ENCODE results near the gene ZBTB38. TPM values are rescaled to one million over a fixed set of nuclear protein-coding genes. Genes with fewer than 3 reads are reported as not detected.

Gene ZBTB38, protein sequence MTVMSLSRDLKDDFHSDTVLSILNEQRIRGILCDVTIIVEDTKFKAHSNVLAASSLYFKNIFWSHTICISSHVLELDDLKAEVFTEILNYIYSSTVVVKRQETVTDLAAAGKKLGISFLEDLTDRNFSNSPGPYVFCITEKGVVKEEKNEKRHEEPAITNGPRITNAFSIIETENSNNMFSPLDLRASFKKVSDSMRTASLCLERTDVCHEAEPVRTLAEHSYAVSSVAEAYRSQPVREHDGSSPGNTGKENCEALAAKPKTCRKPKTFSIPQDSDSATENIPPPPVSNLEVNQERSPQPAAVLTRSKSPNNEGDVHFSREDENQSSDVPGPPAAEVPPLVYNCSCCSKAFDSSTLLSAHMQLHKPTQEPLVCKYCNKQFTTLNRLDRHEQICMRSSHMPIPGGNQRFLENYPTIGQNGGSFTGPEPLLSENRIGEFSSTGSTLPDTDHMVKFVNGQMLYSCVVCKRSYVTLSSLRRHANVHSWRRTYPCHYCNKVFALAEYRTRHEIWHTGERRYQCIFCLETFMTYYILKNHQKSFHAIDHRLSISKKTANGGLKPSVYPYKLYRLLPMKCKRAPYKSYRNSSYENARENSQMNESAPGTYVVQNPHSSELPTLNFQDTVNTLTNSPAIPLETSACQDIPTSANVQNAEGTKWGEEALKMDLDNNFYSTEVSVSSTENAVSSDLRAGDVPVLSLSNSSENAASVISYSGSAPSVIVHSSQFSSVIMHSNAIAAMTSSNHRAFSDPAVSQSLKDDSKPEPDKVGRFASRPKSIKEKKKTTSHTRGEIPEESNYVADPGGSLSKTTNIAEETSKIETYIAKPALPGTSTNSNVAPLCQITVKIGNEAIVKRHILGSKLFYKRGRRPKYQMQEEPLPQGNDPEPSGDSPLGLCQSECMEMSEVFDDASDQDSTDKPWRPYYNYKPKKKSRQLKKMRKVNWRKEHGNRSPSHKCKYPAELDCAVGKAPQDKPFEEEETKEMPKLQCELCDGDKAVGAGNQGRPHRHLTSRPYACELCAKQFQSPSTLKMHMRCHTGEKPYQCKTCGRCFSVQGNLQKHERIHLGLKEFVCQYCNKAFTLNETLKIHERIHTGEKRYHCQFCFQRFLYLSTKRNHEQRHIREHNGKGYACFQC (N-terminal part only)
- total RNA-seq (22.5 and 35.9 TPM in 2 replicates), polyA plus RNA-seq (12.9 and 20.1 TPM in 2 replicates)

DNA sequence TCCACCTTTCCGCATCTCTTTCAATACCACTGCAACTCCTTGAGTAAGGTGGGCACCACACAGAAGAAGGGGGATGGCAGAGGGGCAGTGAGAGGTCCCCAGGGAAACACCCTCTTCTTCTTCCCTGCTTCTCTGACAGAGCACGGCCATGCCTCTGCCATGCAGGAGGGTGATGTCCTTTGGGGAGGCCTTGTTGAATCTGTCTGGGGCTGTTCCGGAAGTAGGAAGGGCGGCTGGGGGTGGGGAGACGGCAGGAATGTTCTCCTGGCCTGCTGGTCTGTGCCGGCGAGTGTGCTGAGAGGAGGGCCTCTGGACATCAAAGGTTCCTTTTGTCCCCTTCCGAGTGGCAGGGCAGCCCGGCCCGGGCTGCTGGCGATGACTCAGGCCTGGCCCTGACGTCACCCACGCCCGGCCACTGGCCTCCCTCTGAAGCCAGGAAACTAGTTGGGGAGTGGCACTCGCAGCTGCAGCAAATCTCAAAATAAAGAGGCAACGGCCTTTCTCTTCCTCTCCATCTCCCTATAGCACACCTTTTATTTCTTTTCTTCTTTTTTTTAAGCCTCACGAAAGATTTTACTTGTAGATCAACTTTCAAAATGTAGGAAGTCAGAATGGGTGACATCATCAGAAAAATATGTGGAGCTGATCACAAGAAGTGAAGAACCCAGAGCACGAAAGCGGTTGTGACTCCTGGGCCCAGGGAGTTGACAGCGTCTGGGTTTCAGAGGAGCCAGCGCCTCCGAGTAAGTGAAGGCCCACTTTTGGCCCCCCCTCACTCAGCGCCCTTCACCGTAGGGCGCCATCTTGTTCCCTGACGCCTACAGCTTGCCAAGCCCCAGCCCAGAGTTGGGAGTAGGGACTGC is at the start of gene ZBTB38:
Gene ZBTB38, plus strand, starts transcription at position 443 of the 863 bp plus-strand sequence. CDS start 73,885 bp downstream, outside the sequence.
- DNase-seq (ENCODE audit: low read depth in 1 of 2, low spot score in 1 of 2), result peak; percentile 65 to 98
- no peaks in the 10 kb centered on the region for H3K27me3 ChIP-seq
- peaks cover 11% of the 10 kb centered on the region for H3K4me1 ChIP-seq (ENCODE audit: low read depth)
- TF ChIP-seq, protein P1, sequence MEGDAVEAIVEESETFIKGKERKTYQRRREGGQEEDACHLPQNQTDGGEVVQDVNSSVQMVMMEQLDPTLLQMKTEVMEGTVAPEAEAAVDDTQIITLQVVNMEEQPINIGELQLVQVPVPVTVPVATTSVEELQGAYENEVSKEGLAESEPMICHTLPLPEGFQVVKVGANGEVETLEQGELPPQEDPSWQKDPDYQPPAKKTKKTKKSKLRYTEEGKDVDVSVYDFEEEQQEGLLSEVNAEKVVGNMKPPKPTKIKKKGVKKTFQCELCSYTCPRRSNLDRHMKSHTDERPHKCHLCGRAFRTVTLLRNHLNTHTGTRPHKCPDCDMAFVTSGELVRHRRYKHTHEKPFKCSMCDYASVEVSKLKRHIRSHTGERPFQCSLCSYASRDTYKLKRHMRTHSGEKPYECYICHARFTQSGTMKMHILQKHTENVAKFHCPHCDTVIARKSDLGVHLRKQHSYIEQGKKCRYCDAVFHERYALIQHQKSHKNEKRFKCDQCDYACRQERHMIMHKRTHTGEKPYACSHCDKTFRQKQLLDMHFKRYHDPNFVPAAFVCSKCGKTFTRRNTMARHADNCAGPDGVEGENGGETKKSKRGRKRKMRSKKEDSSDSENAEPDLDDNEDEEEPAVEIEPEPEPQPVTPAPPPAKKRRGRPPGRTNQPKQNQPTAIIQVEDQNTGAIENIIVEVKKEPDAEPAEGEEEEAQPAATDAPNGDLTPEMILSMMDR (IDR thresholded peaks at IDR 0.05; ENCODE audit: low read depth, low read length), result no peak
- peak within 1 kb of the TSS; percentile 55 for H3K27ac ChIP-seq
- H3K4me3 ChIP-seq, result no peak within 1 kb of the TSS
- no peaks in the 10 kb centered on the region for H3K9me3 ChIP-seq (ENCODE audit: low read depth)
- no peaks in the 10 kb centered on the region for H3K36me3 ChIP-seq

DNA sequence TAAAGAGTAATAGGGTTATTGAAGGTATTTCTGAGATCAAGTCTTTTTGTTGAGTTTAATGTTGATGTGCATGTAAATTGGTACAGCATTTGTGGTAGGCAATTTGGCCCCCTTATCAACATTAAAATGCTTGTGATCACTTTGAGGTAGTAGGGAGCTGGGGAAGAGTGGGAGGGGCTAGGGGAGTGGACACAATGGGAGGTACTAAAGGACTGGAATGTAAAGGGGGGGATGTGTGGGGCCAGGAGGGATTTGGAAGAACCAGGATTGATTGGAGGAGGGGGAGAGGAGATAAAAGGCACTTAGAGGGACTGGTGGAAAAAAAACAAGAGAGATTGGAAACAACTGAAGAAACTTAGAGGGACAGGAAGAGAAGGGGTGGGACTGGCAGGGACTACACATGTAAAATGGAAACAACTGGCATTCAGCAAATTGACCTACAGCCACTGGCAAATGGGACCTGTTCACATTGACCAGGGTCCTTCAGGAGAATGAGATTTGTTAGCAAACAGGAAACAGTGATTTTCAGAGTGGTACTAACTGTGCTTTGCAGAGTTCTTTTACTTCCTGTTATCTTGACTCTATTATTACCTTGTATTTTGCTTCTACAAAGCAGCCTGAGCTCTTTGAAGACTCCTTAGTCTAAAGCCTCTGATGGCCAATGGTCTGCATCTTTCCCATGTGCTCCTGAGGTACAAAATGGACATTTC is 47.8 kb upstream of the ZBTB38 start:
- TF ChIP-seq, protein P1 (IDR thresholded peaks at IDR 0.05; ENCODE audit: low read depth, low read length), result no peak
- peaks cover 4% of the 10 kb centered on the region for H3K9me3 ChIP-seq (ENCODE audit: low read depth)
- no peaks in the 10 kb centered on the region for H3K36me3 ChIP-seq
- no peaks in the 10 kb centered on the region for H3K27me3 ChIP-seq
- DNase-seq (ENCODE audit: low read depth in 1 of 2, low spot score in 1 of 2), result no peak
- no peaks in the 10 kb centered on the region for H3K4me1 ChIP-seq (ENCODE audit: low read depth)
- H3K4me3 ChIP-seq, result no peak overlapping the region
- no peak overlapping the region for H3K27ac ChIP-seq

DNA sequence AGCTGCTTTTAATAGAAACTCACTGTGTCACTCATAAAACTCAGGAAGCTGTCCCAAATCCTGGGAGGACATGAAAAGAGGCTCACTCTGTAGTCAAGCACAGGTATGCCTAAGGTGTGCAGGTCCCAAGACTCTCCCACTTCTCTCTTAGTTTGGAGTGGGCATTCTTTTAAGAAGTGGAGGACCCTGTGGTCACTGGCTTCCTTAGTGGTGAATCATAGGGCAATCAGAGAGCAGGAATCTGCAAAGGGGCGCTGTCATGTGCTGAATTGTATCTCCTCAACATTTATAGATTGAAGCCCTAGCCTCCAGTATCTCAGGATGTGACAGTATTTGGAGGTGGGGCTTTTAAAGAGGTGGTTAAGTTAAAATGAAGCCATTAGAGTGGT is 47.2 kb upstream of the ZBTB38 start:
- H3K27ac ChIP-seq, result no peak overlapping the region
- no peaks in the 10 kb centered on the region for H3K4me1 ChIP-seq (ENCODE audit: low read depth)
- H3K4me3 ChIP-seq, result no peak overlapping the region
- no peaks in the 10 kb centered on the region for H3K27me3 ChIP-seq
- H3K36me3 ChIP-seq, result no peaks in the 10 kb centered on the region
- peak in 1 of 2 donors; percentile 31 for DNase-seq (ENCODE audit: low read depth in 1 of 2, low spot score in 1 of 2)
- H3K9me3 ChIP-seq (ENCODE audit: low read depth), result peaks cover 4% of the 10 kb centered on the region
- TF ChIP-seq, protein P1 (IDR thresholded peaks at IDR 0.05; ENCODE audit: low read depth, low read length), result no peak

DNA sequence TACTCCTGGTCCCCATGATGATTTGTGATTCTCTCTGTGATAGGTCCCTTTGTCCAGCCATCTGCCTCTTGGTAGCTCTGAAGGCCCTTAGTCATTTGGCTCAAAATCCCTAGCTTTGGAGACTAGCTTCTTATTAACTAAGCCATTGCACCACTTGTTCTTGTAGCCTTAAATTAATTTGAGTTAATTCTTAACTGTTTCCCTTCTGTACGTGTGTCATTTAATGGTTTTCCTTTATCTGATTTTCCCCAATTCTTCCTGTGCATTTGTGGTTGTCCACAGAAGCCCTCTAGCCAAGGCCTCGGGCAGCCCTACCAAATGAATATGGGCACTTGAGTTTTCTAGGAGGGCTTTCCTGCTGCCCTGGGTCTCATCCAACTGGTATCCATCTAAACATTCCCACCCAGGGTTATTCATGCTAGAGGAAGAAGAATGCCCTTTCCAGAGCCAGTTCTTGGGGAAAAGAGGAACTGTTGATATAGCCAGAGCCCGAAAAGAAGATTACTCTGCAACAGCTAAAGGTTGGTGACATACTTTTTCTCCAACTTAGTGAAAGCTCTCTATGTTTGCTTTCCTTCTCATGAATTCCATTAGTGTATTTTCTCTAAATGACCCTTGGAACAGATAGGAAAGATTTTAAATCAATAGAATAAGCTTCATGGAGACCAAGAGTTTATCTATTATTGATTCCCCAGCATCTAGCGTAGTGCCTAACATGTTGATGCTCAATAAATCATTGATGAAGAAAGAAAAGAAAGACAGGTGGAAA is 44.2 kb upstream of the ZBTB38 start:
- DNase-seq (ENCODE audit: low read depth in 1 of 2, low spot score in 1 of 2), result no peak
- H3K36me3 ChIP-seq, result no peaks in the 10 kb centered on the region
- no peaks in the 10 kb centered on the region for H3K27me3 ChIP-seq
- H3K9me3 ChIP-seq (ENCODE audit: low read depth), result no peaks in the 10 kb centered on the region
- H3K27ac ChIP-seq, result no peak overlapping the region
- no peaks in the 10 kb centered on the region for H3K4me1 ChIP-seq (ENCODE audit: low read depth)
- TF ChIP-seq, protein P1 (IDR thresholded peaks at IDR 0.05; ENCODE audit: low read depth, low read length), result no peak
- no peak overlapping the region for H3K4me3 ChIP-seq

Data from cardiac muscle cell (in vitro differentiated cells and primary cell).